AG09309 (cell line): Measurements from ENCODE around the gene PAX8.

Experiments
- DNase-seq: peaks from one replicate; pipeline ENCODE4 v3.0.0-alpha.2; 2010; ENCODE audit warnings: low read depth
- H3K4me3 ChIP-seq: 2 replicates; pipeline ENCODE4 v1.5.1; 2011; ENCODE audit warnings: mild to moderate bottlenecking, low read depth, low read length, moderate library complexity; ENCODE audit not compliant: control insufficient read depth
- TF ChIP-seq, protein P1 (sequence below): IDR thresholded peaks from 2 replicates; pipeline ENCODE4 v1.5.1; 2011; ENCODE audit warnings: mild to moderate bottlenecking, low read depth, low read length, inconsistent platforms; ENCODE audit not compliant: insufficient read depth, control insufficient read depth; ENCODE audit errors: missing control alignments

PAX8 gene

DNA sequence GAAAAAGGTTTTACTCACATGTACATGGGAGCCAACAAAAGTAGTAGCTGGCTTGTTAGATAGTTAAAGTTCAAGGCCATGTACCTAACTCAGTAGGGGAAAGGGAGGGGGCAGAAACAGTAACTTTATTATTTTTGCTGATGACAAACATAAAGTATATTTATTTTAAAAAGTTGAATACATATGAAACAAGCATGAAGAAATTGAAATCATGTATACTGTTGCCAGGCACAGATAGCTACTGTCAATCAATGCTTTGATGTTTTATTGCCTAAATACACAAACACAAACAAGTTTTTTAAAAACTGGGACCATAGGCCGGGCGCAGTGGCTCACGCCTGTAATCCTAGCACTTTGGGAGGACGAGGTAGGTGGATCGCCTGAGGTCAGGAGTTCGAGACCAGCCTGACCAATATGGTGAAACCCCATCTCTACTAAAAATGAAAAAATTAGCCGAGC is 112.5 kb downstream of the PAX8 start:
- TF ChIP-seq, protein P1, sequence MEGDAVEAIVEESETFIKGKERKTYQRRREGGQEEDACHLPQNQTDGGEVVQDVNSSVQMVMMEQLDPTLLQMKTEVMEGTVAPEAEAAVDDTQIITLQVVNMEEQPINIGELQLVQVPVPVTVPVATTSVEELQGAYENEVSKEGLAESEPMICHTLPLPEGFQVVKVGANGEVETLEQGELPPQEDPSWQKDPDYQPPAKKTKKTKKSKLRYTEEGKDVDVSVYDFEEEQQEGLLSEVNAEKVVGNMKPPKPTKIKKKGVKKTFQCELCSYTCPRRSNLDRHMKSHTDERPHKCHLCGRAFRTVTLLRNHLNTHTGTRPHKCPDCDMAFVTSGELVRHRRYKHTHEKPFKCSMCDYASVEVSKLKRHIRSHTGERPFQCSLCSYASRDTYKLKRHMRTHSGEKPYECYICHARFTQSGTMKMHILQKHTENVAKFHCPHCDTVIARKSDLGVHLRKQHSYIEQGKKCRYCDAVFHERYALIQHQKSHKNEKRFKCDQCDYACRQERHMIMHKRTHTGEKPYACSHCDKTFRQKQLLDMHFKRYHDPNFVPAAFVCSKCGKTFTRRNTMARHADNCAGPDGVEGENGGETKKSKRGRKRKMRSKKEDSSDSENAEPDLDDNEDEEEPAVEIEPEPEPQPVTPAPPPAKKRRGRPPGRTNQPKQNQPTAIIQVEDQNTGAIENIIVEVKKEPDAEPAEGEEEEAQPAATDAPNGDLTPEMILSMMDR: no peak
- no peak for DNase-seq

More for the DNA sequence above, 112.5 kb downstream of the PAX8 start:
- no peak overlapping the region for H3K4me3 ChIP-seq
